ENCODE results near the gene BRIP1.

- TF ChIP-seq TAF1 (IDR thresholded peaks at IDR 0.05; ENCODE audit: borderline replicate concordance, low read depth, low read length) (no peak), POLR2A (IDR thresholded peaks at IDR 0.05; ENCODE audit: low read depth, low read length) (no peak), POLR2AphosphoS5 (IDR thresholded peaks at IDR 0.05; ENCODE audit: low read depth, low read length) (no peak)
Observed at GRCh38 chr17:61716225-61716829, 147.0 kb downstream of the BRIP1 start.
